ENCODE measurements around the gene DEAF1.

GRCh38 chr11:665704-666281, 29.2 kb downstream of the DEAF1 start:
- TF ChIP-seq RELA (CRISPR knock-in tag; IDR thresholded peaks at IDR 0.05; ENCODE audit: borderline replicate concordance): no peak
- no peak for TF ChIP-seq CTCF (IDR thresholded peaks at IDR 0.05)
- no peak for TF ChIP-seq NR3C1 (CRISPR knock-in tag; conservative IDR thresholded peaks at IDR 0.05; ENCODE audit: low read depth)
- no peak for TF ChIP-seq TP53 (CRISPR knock-in tag; IDR thresholded peaks at IDR 0.05)

All from WTC11 (cell line).